Liver (tissue), 9 donors: ENCODE data around the gene VWA2. TPM values are rescaled to one million over a fixed set of nuclear protein-coding genes. Genes with fewer than 3 reads are reported as not detected.

Experiments
- DNase-seq: peaks from one replicate; pipeline ENCODE4 v3.0.0-alpha.2; 2017; ENCODE audit warnings: low spot score
- H3K27ac ChIP-seq, 2 donors: one replicate each; pipeline ENCODE4 v1.7.0; 2013; ENCODE audit warnings: inconsistent platforms in 2 of 2, low read length in 2 of 2, control low read depth in 1 of 2, low read depth in 1 of 2, mild to moderate bottlenecking in 1 of 2
- H3K27me3 ChIP-seq, 4 donors: one replicate each; pipeline versions ENCODE4 v1.6.1 to v1.7.0; 2013; ENCODE audit warnings: low read length in 3 of 4, inconsistent platforms in 1 of 4, mild to moderate bottlenecking in 1 of 4, moderate library complexity in 1 of 4; ENCODE audit not compliant: control insufficient read depth in 4 of 4, insufficient read depth in 4 of 4
- H3K36me3 ChIP-seq, 4 donors: one replicate each; pipeline versions ENCODE4 v1.6.1 to v1.7.0; 2013; ENCODE audit warnings: low read length in 3 of 4, mild to moderate bottlenecking in 3 of 4, low read depth in 1 of 4, moderate library complexity in 1 of 4; ENCODE audit not compliant: control insufficient read depth in 4 of 4, insufficient read depth in 3 of 4
- H3K4me1 ChIP-seq, 4 donors: one replicate each; pipeline versions ENCODE4 v1.6.1 to v1.7.0; 2013; ENCODE audit warnings: low read length in 3 of 4, mild to moderate bottlenecking in 3 of 4, moderate library complexity in 1 of 4; ENCODE audit not compliant: control insufficient read depth in 4 of 4, insufficient read depth in 4 of 4
- H3K4me3 ChIP-seq, 3 donors: one replicate each; pipeline versions ENCODE4 v1.6.1 to v1.7.0; 2013; ENCODE audit warnings: low read length in 3 of 3, control low read depth in 1 of 3, low read depth in 1 of 3, mild to moderate bottlenecking in 1 of 3
- H3K9ac ChIP-seq, 2 donors: one replicate each; pipeline ENCODE4 v1.7.0; 2013; ENCODE audit warnings: low read length in 2 of 2, mild to moderate bottlenecking in 2 of 2, moderate library complexity in 2 of 2, control low read depth in 1 of 2, low read depth in 1 of 2
- H3K9me3 ChIP-seq, 4 donors: one replicate each; pipeline versions ENCODE4 v1.6.1 to v1.7.0; 2013; ENCODE audit warnings: low read length in 3 of 4; ENCODE audit not compliant: control insufficient read depth in 4 of 4
- ATF3 ChIP-seq: IDR thresholded peaks from 2 replicates; pipeline ENCODE4 v1.6.1; 2016; ENCODE audit warnings: antibody characterized with exemption
- CTCF ChIP-seq: fragments of 150-350 bp; IDR thresholded peaks from 2 replicates; pipeline ENCODE4 v1.5.1; 2017; ENCODE audit warnings: improper control_type of control experiment, low read depth, low read length; ENCODE audit not compliant: missing input control
- EGR1 ChIP-seq, 2 donors: IDR thresholded peaks; 2 replicates each; pipeline ENCODE4 v1.6.1; 2016 to 2018; ENCODE audit warnings: antibody characterized with exemption in 2 of 2, low read depth in 2 of 2
- FOXA1 ChIP-seq: IDR thresholded peaks from 2 replicates; pipeline ENCODE4 v1.6.1; 2016; ENCODE audit warnings: antibody characterized with exemption
- FOXA2 ChIP-seq: IDR thresholded peaks from 2 replicates; pipeline ENCODE4 v1.6.1; 2016; ENCODE audit warnings: antibody characterized with exemption
- GABPA ChIP-seq, 2 donors: IDR thresholded peaks in 1 of 2; conservative IDR thresholded peaks in 1 of 2; 2 replicates each; pipeline ENCODE4 v1.6.1; 2016; ENCODE audit warnings: antibody characterized with exemption in 2 of 2, mild to moderate bottlenecking in 1 of 2, moderate library complexity in 1 of 2
- HNF4A ChIP-seq, 2 donors: conservative IDR thresholded peaks; 2 replicates each; pipeline ENCODE4 v1.6.1; 2016; ENCODE audit warnings: antibody characterized with exemption in 2 of 2, mild to moderate bottlenecking in 2 of 2
- HNF4G ChIP-seq: IDR thresholded peaks from 2 replicates; pipeline ENCODE4 v1.6.1; 2016; ENCODE audit warnings: antibody characterized with exemption
- JUND ChIP-seq, 2 donors: IDR thresholded peaks; 2 replicates each; pipeline ENCODE4 v1.6.1; 2016; ENCODE audit warnings: antibody characterized with exemption in 2 of 2
- MAX ChIP-seq: IDR thresholded peaks from 2 replicates; pipeline ENCODE4 v1.6.1; 2016; ENCODE audit warnings: antibody characterized with exemption
- NR2F2 ChIP-seq: IDR thresholded peaks from 2 replicates; pipeline ENCODE4 v1.6.1; 2016; ENCODE audit warnings: antibody characterized with exemption
- RAD21 ChIP-seq, 2 donors: IDR thresholded peaks; 2 replicates each; pipeline ENCODE4 v1.6.1; 2016; ENCODE audit warnings: antibody characterized with exemption in 2 of 2, mild to moderate bottlenecking in 2 of 2
- REST ChIP-seq: IDR thresholded peaks from 2 replicates; pipeline ENCODE4 v1.6.1; 2016; ENCODE audit warnings: antibody characterized with exemption, mild to moderate bottlenecking
- RXRA ChIP-seq, 2 donors: IDR thresholded peaks; 2 replicates each; pipeline ENCODE4 v1.6.1; 2017 to 2018; ENCODE audit warnings: antibody characterized with exemption in 2 of 2, mild to moderate bottlenecking in 1 of 2
- SP1 ChIP-seq: IDR thresholded peaks from 2 replicates; pipeline ENCODE4 v1.6.1; 2018; ENCODE audit warnings: antibody characterized with exemption, mild to moderate bottlenecking
- TAF1 ChIP-seq: conservative IDR thresholded peaks from 2 replicates; pipeline ENCODE4 v1.6.1; 2016; ENCODE audit warnings: antibody characterized with exemption, mild to moderate bottlenecking
- YY1 ChIP-seq: IDR thresholded peaks from 2 replicates; pipeline ENCODE4 v1.6.1; 2016; ENCODE audit warnings: antibody characterized with exemption, mild to moderate bottlenecking
- ZBTB33 ChIP-seq: IDR thresholded peaks from 2 replicates; pipeline ENCODE4 v1.6.1; 2016; ENCODE audit warnings: antibody characterized with exemption
- WGBS: extraction: QIAGEN DNeasy Blood & Tissue Kit; methylation state at CpG from one replicate; pipeline ENCODE4 v1.1.7; 2013; 5-methylcytosine and 5-hydroxymethylcytosine counted together
- polyA plus RNA-seq, 2 donors: library from polyadenylated mRNA; stranded (reverse) in 1 of 2; unstranded in 1 of 2; fragments of 200-250 nt in 1 of 2; fragments of >200 nt in 1 of 2; fragmentation: Nextera tagmentation in 1 of 2; extraction: Ambion mirVana in 1 of 2; gene quantifications; one replicate each; pipeline versions ENCODE4 v1.2.1 to v1.2.3, GENCODE V29; 2013 to 2015
- total RNA-seq, 2 donors: library from RNA; depleted of rRNA; stranded (reverse); fragments of >200 nt; gene quantifications; one replicate each; pipeline ENCODE4 v1.2.3, GENCODE V29; 2014
- donor health status: healthy.
- donor health status: healthy.
- donor health status: healthy.
- donor health status: healthy.
- donor health status: healthy.

Gene VWA2
- total and polyA plus RNA-seq, 4 donors: 0.05 to 0.25 TPM; not detected in 2

GRCh38 chr10:114309364-114309651 lies 70.3 kb downstream of the VWA2 start:
- Histone ChIP-seq H3K4me1 (peaks cover 2 to 5% (median 4%) of the 10 kb centered on the region in 4 donors), H3K27ac (no peak overlapping the region), H3K4me3 (no peak overlapping the region), H3K36me3 (no peaks in the 10 kb centered on the region), H3K9me3 (peaks cover 0 to 9% (median 5%) of the 10 kb centered on the region in 4 donors), H3K9ac (no peak overlapping the region), H3K27me3 (no peaks in the 10 kb centered on the region)
- DNase-seq: no peak
- WGBS: 76% methylated on average over 3 of the region's 3 CpGs
- no peak for TF ChIP-seq MAX
- TF ChIP-seq REST: no peak
- no peak for TF ChIP-seq ATF3
- no peak for TF ChIP-seq TAF1
- no peak for TF ChIP-seq SP1
- TF ChIP-seq FOXA1: no peak
- TF ChIP-seq GABPA (IDR thresholded peaks at IDR 0.05 in 1 of 2, conservative IDR thresholded peaks at IDR 0.05 in 1 of 2): no peak
- no peak for TF ChIP-seq JUND (IDR thresholded peaks at IDR 0.05)
- TF ChIP-seq EGR1 (IDR thresholded peaks at IDR 0.05; ENCODE audit: low read depth in 2 of 2): no peak
- TF ChIP-seq YY1: no peak
- no peak for TF ChIP-seq FOXA2
- no peak for TF ChIP-seq RAD21 (IDR thresholded peaks at IDR 0.05)
- no peak for TF ChIP-seq HNF4A (conservative IDR thresholded peaks at IDR 0.05)
- TF ChIP-seq NR2F2: no peak
- TF ChIP-seq HNF4G: no peak
- TF ChIP-seq RXRA (IDR thresholded peaks at IDR 0.05): no peak
- no peak for TF ChIP-seq CTCF

GRCh38 chr10:114310346-114310745 lies 71.3 kb downstream of the VWA2 start:
- no peak for DNase-seq
- no peak for TF ChIP-seq ZBTB33
- no peak for TF ChIP-seq RAD21 (IDR thresholded peaks at IDR 0.05)
- no peak for TF ChIP-seq EGR1 (IDR thresholded peaks at IDR 0.05; ENCODE audit: low read depth in 2 of 2)
- no peak for TF ChIP-seq JUND (IDR thresholded peaks at IDR 0.05)
- TF ChIP-seq ATF3: no peak
- TF ChIP-seq HNF4G: no peak
- TF ChIP-seq RXRA (IDR thresholded peaks at IDR 0.05): no peak
- TF ChIP-seq FOXA1: no peak
- TF ChIP-seq FOXA2: no peak
- no peak for TF ChIP-seq NR2F2
- TF ChIP-seq TAF1: no peak
- TF ChIP-seq GABPA (IDR thresholded peaks at IDR 0.05 in 1 of 2, conservative IDR thresholded peaks at IDR 0.05 in 1 of 2): no peak
- TF ChIP-seq HNF4A (conservative IDR thresholded peaks at IDR 0.05): no peak
- TF ChIP-seq CTCF: no peak

More at GRCh38 chr10:114310346-114310745, 71.3 kb downstream of the VWA2 start:
- H3K4me1 ChIP-seq: no peaks in the 10 kb centered on the region
- WGBS: 78% methylated on average over 10 of the region's 10 CpGs
- peaks cover 0 to 9% (median 5%) of the 10 kb centered on the region in 4 donors for H3K9me3 ChIP-seq
- H3K27me3 ChIP-seq: no peaks in the 10 kb centered on the region
- H3K4me3 ChIP-seq: no peak overlapping the region
- H3K36me3 ChIP-seq: no peaks in the 10 kb centered on the region
- H3K27ac ChIP-seq: no peak overlapping the region
- no peak overlapping the region for H3K9ac ChIP-seq
